BLaER1 (cell line): ENCODE data around the gene SORCS2.

Experiments used
- H3K27ac ChIP-seq: shearing (Covaris generic); formaldehyde crosslinking; 2 replicates; pipeline ENCODE4 v1.8.1; 2022
- H3K27me3 ChIP-seq: shearing (Covaris generic); formaldehyde crosslinking; 2 replicates; pipeline ENCODE4 v1.8.1; 2022
- H3K36me3 ChIP-seq: shearing (Covaris generic); formaldehyde crosslinking; 2 replicates; pipeline ENCODE4 v1.8.1; 2022
- H3K4me1 ChIP-seq: shearing (Covaris generic); formaldehyde crosslinking; 2 replicates; pipeline ENCODE4 v1.8.1; 2022
- H3K4me2 ChIP-seq: shearing (Covaris generic); formaldehyde crosslinking; 2 replicates; pipeline ENCODE4 v1.8.1; 2022
- H3K4me3 ChIP-seq: shearing (Covaris generic); formaldehyde crosslinking; 2 replicates; pipeline ENCODE4 v1.8.1; 2022
- H3K9ac ChIP-seq: shearing (Covaris generic); formaldehyde crosslinking; 2 replicates; pipeline ENCODE4 v1.8.1; 2022
- H3K9me3 ChIP-seq: shearing (Covaris generic); formaldehyde crosslinking; 2 replicates; pipeline ENCODE4 v1.8.1; 2022
- H4K20me1 ChIP-seq: shearing (Covaris generic); formaldehyde crosslinking; 2 replicates; pipeline ENCODE4 v1.8.1; 2022
- Cebpa-rat ChIP-seq: shearing (Covaris generic); IDR thresholded peaks from 2 replicates; pipeline ENCODE4 v1.8.1; 2022

The SORCS2 gene

DNA sequence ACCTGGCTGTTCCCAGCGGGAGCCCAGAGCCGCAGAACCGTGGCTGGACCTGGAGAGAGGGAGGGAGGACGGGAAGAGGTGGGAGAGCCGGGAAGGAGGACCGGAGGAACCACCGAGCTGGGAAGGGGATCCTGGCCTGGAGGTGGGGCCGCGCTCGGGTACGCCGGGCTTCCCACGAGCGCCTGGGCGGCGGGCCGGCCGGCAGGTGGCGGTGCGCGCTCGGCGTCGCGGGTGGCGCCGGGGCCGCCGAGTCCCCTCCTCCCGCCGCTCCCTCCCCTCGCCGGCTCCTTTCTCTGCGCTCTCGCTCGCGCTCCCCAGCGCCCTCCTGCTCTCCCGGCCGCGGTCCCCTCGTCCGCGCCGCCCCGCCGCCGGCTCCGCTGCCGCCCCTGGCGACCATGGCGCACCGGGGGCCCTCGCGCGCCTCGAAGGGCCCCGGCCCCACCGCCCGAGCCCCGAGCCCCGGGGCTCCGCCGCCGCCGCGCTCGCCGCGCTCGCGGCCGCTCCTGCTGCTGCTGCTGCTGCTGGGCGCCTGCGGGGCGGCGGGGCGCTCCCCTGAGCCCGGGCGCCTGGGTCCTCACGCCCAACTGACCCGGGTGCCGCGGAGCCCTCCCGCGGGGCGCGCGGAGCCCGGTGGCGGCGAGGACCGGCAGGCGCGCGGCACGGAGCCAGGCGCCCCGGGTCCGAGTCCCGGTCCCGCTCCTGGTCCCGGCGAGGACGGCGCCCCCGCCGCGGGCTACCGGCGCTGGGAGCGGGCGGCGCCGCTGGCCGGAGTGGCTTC lies at the start of gene SORCS2:
SORCS2 (plus strand) TSS at position 287 of the 778 bp plus-strand sequence.
- H3K36me3 ChIP-seq: no peaks in the 10 kb centered on the region
- peak within 1 kb of the TSS; percentile 75 for H3K4me3 ChIP-seq
- TF ChIP-seq Cebpa-rat: no peak
- H3K27ac ChIP-seq: peak within 1 kb of the TSS; percentile 62
- peaks cover 9% of the 10 kb centered on the region; the same call in 1 of the 2 replicates for H4K20me1 ChIP-seq
- H3K9ac ChIP-seq: peak within 1 kb of the TSS; percentile 76
- peaks cover 13% of the 10 kb centered on the region for H3K27me3 ChIP-seq
- peak within 1 kb of the TSS; percentile 99 for H3K4me2 ChIP-seq
- no peaks in the 10 kb centered on the region for H3K9me3 ChIP-seq
- peaks cover 70% of the 10 kb centered on the region for H3K4me1 ChIP-seq

DNA sequence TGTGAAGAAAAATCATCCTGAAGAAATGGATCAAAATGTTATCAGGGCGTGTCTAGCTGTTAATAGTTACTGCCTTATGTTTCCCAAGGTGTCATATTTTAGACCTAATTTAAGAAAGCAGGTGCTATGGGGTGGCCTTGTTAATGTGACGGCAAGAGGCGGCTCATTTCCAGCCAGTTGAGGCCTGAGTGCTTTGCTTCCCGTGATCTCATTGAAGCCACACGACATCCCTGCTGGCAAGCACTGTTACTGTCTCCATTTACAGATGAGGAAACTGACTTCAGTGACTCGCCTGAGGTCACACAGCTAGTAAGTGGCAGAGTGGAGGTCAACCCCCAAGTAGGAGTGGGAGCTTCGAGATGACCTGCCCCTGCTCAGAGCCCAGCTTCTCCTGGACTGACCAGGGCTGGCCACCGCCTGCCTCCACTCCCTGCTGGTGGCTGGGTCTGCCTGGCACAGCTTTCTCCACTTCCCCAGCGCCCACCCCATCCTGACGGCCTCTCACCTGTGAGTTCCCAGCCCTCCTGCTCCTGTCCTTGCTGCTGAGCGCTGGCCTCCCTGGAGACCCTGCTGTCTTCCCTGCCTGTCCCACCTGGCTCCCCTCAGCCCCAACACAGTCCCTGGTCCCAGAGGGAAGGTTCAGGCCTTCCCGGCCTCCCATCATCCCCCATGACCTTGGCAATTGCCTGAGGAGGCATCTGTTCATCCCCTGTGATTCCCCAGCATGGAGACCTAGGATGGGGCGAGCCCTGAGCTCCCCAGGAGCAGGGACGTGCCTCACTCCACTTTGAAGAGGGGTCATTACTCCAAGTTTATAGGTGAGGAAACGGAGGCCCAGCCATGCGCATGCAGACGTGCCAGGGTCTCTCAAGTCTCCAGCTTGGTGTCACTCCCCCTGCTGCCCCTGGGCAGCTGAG lies 47.7 kb upstream of the SORCS2 start:
- Histone ChIP-seq H3K4me3 (no peak overlapping the region), H3K27ac (no peak overlapping the region), H3K27me3 (no peaks in the 10 kb centered on the region), H3K4me1 (no peaks in the 10 kb centered on the region), H3K4me2 (no peak overlapping the region), H3K36me3 (no peaks in the 10 kb centered on the region), H3K9me3 (no peaks in the 10 kb centered on the region), H3K9ac (no peak overlapping the region), H4K20me1 (no peaks in the 10 kb centered on the region)
- TF ChIP-seq Cebpa-rat: no peak

DNA sequence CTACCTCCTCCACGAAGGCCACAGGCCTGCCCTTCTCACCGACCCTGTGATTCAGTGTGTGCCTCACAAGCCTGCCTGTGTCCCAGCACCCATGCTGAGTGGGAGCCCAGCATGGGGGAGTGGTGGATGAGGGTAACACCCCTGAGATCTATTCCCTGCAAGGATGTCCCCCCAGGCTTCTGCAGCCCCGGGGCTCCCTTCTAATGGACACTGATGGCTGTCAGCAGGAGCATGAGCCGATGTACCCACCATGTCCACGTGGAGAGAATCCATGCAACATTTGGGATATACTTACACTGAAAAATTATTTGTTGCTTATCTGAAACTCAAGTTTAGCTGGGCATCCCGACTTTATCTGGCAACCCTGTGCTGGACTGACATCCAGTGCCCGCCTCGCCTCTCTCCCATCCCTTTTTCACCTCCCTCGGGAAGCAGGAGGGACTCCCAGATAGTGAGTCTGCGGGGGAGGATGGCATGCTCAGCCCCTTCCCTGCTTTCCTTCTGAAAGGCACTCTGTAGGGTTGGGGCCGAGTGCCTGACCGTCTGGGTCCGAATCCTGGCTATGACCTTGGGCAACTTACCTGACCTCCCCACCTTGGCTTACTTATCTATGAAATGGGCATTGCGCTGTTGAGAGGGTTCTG lies 46.9 kb upstream of the SORCS2 start:
- no peaks in the 10 kb centered on the region for H3K27me3 ChIP-seq
- no peak overlapping the region for H3K9ac ChIP-seq
- TF ChIP-seq Cebpa-rat: no peak
- no peaks in the 10 kb centered on the region for H3K36me3 ChIP-seq
- no peaks in the 10 kb centered on the region for H3K9me3 ChIP-seq
- H4K20me1 ChIP-seq: no peaks in the 10 kb centered on the region
- H3K4me1 ChIP-seq: no peaks in the 10 kb centered on the region
- no peak overlapping the region for H3K27ac ChIP-seq
- H3K4me2 ChIP-seq: no peak overlapping the region
- no peak overlapping the region for H3K4me3 ChIP-seq

DNA sequence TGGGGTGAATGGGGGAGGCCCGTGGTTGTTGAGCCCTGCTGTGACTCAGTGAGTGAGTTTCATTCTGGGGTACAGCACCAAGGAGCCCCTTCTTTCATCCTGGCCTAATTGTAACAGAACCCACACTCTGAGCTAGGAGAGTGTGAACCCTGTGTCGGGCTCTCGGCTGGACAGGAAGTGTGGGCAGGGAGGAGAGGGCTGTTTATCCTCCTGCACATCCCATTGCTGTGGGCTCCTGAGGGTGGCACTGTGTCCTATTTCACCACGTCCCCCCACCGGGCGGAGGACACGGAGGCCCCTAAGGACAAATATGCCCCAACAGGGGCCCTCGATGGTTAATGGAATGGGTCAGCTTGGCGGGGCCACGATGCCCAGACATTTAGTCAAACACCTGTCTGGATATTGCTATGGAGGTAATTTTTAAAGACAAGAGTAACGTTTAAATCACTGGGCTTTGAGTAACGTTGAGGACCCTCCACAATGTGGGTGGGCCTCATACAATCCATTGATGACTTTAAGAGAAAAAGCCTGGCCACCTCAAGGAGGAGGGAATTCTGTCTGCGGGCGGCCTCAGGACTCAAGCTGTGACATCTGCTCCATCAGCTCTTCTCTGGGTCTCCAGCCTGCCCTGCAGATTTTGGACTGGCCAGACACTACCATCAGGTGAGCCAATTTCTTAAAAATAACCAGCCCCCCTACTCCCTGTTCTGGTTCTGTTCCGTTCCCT lies 46.1 kb upstream of the SORCS2 start:
- Histone ChIP-seq H3K9me3 (no peaks in the 10 kb centered on the region), H3K27ac (no peak overlapping the region), H3K4me2 (no peak overlapping the region), H3K9ac (no peak overlapping the region), H3K27me3 (no peaks in the 10 kb centered on the region), H3K36me3 (no peaks in the 10 kb centered on the region), H3K4me1 (no peaks in the 10 kb centered on the region), H3K4me3 (no peak overlapping the region), H4K20me1 (no peaks in the 10 kb centered on the region)
- TF ChIP-seq Cebpa-rat: no peak

DNA sequence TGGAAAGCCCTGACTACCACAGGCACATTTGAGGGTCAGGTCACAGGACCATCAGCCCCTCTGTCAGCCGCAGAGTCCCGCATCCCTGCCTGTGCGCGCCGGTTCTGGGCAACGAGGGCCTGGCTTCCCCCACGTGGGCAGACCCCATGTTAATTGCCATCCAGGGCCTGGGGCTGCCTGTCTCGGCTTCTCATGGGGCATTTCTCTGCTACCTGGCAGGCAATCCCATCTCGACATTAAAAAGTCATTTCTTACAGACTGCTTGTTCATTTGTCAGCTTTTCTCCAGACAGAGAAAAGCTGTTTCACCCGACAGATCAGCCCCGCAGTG lies 45.6 kb upstream of the SORCS2 start:
- H3K4me2 ChIP-seq: no peak overlapping the region

DNA sequence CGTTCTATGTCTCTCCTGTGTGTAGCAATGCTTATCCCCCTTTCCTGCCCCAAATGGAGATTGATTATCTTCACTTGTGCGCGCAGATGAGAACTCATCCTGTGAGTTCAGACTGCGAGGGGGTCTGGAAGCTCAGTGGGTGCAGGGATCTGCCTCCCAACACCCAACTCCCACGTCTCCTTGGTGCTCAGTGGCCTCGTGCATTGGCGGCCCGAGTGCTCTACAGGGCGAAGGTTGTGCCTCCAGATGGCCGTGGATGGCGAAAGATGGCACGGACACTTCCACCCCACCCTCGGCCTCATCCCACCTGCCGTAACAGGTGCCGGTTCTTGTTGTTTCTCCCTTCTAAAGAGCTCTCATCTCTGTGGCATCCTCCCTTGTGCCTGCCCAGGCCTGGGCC lies 45.1 kb upstream of the SORCS2 start:
- H4K20me1 ChIP-seq: no peaks in the 10 kb centered on the region

More for the DNA sequence above, 45.6 kb upstream of the SORCS2 start:
- H3K9ac ChIP-seq: no peak overlapping the region
- no peak overlapping the region for H3K4me3 ChIP-seq
- H3K9me3 ChIP-seq: no peaks in the 10 kb centered on the region
- TF ChIP-seq Cebpa-rat: no peak
- no peaks in the 10 kb centered on the region for H3K27me3 ChIP-seq
- H3K36me3 ChIP-seq: no peaks in the 10 kb centered on the region
- no peak overlapping the region for H3K27ac ChIP-seq
- no peaks in the 10 kb centered on the region for H4K20me1 ChIP-seq
- no peaks in the 10 kb centered on the region for H3K4me1 ChIP-seq

DNA sequence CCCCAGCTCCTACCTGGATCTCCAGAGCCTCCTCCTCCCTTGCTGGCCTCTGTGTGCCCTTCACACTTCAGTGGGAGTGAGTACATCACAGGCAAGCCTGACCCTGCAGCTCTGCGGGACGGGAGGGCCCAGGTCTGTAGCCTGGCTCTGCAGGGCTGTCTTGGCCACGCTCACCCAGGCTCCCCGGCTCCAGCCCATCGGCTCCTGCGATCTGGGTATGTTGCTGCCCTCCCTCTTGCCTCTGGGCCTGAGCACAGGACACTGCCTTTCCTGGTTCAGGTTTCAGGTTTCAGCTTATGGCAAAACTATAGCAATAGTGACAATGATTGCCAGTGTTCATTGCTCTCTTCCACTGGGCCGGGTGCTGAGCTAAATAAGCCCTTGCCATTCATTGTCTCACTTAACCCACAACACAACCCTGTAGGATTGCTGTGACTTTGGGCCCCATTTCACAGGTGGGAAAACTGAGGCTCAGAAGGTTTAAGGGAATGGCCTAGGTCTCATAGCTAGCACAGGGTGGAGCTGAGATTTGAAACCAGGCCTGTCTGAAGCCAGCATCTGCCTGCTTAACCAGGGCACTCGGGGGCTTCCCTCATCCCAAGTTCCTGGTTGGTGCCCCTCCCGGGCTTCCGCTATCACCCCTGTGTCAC lies 44.6 kb upstream of the SORCS2 start:
- Histone ChIP-seq H3K9ac (no peak overlapping the region), H3K36me3 (no peaks in the 10 kb centered on the region), H3K4me3 (no peak overlapping the region), H3K4me2 (no peak overlapping the region), H3K27me3 (no peaks in the 10 kb centered on the region), H3K27ac (no peak overlapping the region), H3K4me1 (no peaks in the 10 kb centered on the region), H4K20me1 (no peaks in the 10 kb centered on the region), H3K9me3 (no peaks in the 10 kb centered on the region)
- TF ChIP-seq Cebpa-rat: no peak

More for the DNA sequence above, 45.1 kb upstream of the SORCS2 start:
- Histone ChIP-seq H3K27me3 (no peaks in the 10 kb centered on the region), H3K9me3 (no peaks in the 10 kb centered on the region), H3K27ac (no peak overlapping the region), H3K4me2 (no peak overlapping the region), H3K9ac (no peak overlapping the region), H3K4me3 (no peak overlapping the region), H3K36me3 (no peaks in the 10 kb centered on the region), H3K4me1 (no peaks in the 10 kb centered on the region)
- TF ChIP-seq Cebpa-rat: no peak

DNA sequence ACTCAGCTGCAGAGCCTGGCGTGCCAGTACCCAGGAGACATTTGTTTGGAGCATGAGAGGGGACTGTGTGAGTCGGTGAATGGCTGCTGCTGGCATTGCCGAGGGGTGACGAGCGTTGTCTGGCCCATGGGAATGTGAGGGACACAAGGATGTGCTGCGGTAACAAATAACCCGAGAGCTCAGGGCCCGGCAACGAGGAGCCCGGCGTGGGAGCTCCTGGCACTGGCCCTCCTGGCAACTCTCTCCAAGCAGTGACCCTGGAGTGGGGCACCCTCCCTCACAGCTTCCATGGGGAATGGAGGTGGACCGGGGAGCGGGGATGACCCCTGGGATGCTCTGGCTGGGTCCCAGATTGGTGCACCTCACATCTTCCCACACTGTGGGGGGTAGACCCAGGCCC lies 44.0 kb upstream of the SORCS2 start:
- H3K4me2 ChIP-seq: no peak overlapping the region
- no peak overlapping the region for H3K27ac ChIP-seq
- no peak overlapping the region for H3K4me3 ChIP-seq
- no peaks in the 10 kb centered on the region for H4K20me1 ChIP-seq
- TF ChIP-seq Cebpa-rat: no peak
- H3K9ac ChIP-seq: no peak overlapping the region
- H3K9me3 ChIP-seq: no peaks in the 10 kb centered on the region
- H3K36me3 ChIP-seq: no peaks in the 10 kb centered on the region
- no peaks in the 10 kb centered on the region for H3K27me3 ChIP-seq
- no peaks in the 10 kb centered on the region for H3K4me1 ChIP-seq

DNA sequence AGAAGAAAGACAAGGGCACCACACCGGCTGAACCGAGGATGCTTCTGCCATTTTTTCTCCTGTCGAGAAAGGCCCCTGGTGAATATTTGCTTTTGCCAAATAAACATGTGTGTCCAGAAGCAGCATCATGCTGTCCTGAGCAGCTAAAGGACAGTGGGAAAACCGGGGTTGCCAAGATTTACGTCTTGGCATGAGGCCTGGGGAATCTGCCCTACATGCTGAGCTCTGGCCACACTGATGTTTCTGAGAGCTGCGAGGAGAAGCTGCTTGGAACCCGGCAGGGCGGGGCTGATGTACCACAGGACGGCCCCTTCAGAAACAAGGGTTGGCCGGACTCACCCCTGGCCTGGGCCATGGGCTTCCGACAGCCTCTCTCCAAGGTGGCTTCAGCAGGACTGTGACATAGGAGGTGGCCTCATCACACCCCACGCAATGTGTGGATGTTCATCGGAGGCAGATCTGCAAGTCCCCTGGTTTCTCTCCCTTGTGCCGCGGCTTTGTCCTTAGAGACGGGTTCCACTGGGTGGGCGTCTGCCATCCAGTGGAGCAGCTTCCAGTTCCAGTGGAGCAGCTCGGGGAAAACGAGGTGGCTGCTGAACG lies 42.2 kb upstream of the SORCS2 start:
- Histone ChIP-seq H3K4me1 (no peaks in the 10 kb centered on the region), H3K36me3 (no peaks in the 10 kb centered on the region), H4K20me1 (no peaks in the 10 kb centered on the region), H3K27ac (no peak overlapping the region), H3K4me3 (no peak overlapping the region), H3K4me2 (no peak overlapping the region), H3K27me3 (no peaks in the 10 kb centered on the region), H3K9ac (no peak overlapping the region), H3K9me3 (no peaks in the 10 kb centered on the region)
- no peak for TF ChIP-seq Cebpa-rat
